H9 (cell line): ENCODE measurements around the gene MAD1L1. TPM values are rescaled to one million over a fixed set of nuclear protein-coding genes. Genes with fewer than 3 reads are reported as not detected.

Experiments
- DNase-seq: peaks from one replicate; pipeline ENCODE4 v3.0.0-alpha.2; 2017
- H2AFZ ChIP-seq: one replicate; pipeline ENCODE4 v1.6.1; 2013; ENCODE audit warnings: mild to moderate bottlenecking, low read length, control low read depth, moderate library complexity
- H2AK5ac ChIP-seq: 2 replicates; pipeline ENCODE4 v1.6.1; 2013; ENCODE audit warnings: low read length, control low read depth, mixed read lengths; ENCODE audit not compliant: insufficient read length
- H2BK120ac ChIP-seq: one replicate; pipeline ENCODE4 v1.6.1; 2013; ENCODE audit warnings: low read depth, mild to moderate bottlenecking, low read length, control low read depth, inconsistent platforms; ENCODE audit not compliant: poor library complexity, severe bottlenecking
- H2BK12ac ChIP-seq: 2 replicates; pipeline ENCODE4 v1.6.1; 2013; ENCODE audit warnings: low read length, control low read depth, mixed read lengths, low read depth; ENCODE audit not compliant: insufficient read length
- H2BK15ac ChIP-seq: 2 replicates; pipeline ENCODE4 v1.6.1; 2013; ENCODE audit warnings: low read depth, low read length, control low read depth
- H2BK20ac ChIP-seq: one replicate; pipeline ENCODE4 v1.6.1; 2013; ENCODE audit warnings: low read depth, mild to moderate bottlenecking, low read length, control low read depth, inconsistent platforms; ENCODE audit not compliant: poor library complexity, severe bottlenecking
- H2BK5ac ChIP-seq: 2 replicates; pipeline ENCODE4 v1.6.1; 2013; ENCODE audit warnings: low read length, control low read depth, mixed read lengths; ENCODE audit not compliant: insufficient read length
- H3K14ac ChIP-seq: 2 replicates; pipeline ENCODE4 v1.6.1; 2013; ENCODE audit warnings: low read length, control low read depth; ENCODE audit not compliant: insufficient read depth
- H3K18ac ChIP-seq: 2 replicates; pipeline ENCODE4 v1.6.1; 2013; ENCODE audit warnings: low read depth, mild to moderate bottlenecking, mixed read lengths, low read length, control low read depth; ENCODE audit not compliant: insufficient read length
- H3K23ac ChIP-seq: 2 replicates; pipeline ENCODE4 v1.6.1; 2013; ENCODE audit warnings: low read length, control low read depth, mixed read lengths, low read depth; ENCODE audit not compliant: insufficient read length
- H3K23me2 ChIP-seq: 2 replicates; pipeline ENCODE4 v1.6.1; 2013; ENCODE audit warnings: low read depth, mild to moderate bottlenecking, mixed read lengths, low read length, control low read depth; ENCODE audit not compliant: insufficient read length, poor library complexity, severe bottlenecking
- H3K27ac ChIP-seq: 2 replicates; pipeline ENCODE4 v1.5.1; 2013; ENCODE audit warnings: low read length, control low read depth, mixed read lengths, low read depth; ENCODE audit not compliant: insufficient read length
- H3K27me3 ChIP-seq: 2 replicates; pipeline ENCODE4 v1.6.1; 2013; ENCODE audit warnings: low read length, control low read depth, inconsistent platforms; ENCODE audit not compliant: insufficient read depth
- H3K4ac ChIP-seq: 2 replicates; pipeline ENCODE4 v1.6.1; 2013; ENCODE audit warnings: low read depth, mild to moderate bottlenecking, control low read depth, inconsistent platforms, low read length, moderate library complexity
- H3K4me1 ChIP-seq: 2 replicates; pipeline ENCODE4 v1.6.1; 2013; ENCODE audit warnings: low read length, control low read depth, inconsistent platforms; ENCODE audit not compliant: insufficient read depth
- H3K4me2 ChIP-seq: 2 replicates; pipeline ENCODE4 v1.6.1; 2013; ENCODE audit warnings: low read length, control low read depth, mixed read lengths; ENCODE audit not compliant: insufficient read length, insufficient read depth
- H3K56ac ChIP-seq: 2 replicates; pipeline ENCODE4 v1.6.1; 2013; ENCODE audit warnings: low read depth, mild to moderate bottlenecking, mixed read lengths, low read length, control low read depth; ENCODE audit not compliant: insufficient read length
- H3K79me1 ChIP-seq: 2 replicates; pipeline ENCODE4 v1.6.1; 2013; ENCODE audit warnings: low read depth, mild to moderate bottlenecking, moderate library complexity, low read length, control low read depth, inconsistent platforms; ENCODE audit not compliant: insufficient read depth, poor library complexity, severe bottlenecking
- H3K79me2 ChIP-seq: 2 replicates; pipeline ENCODE4 v1.6.1; 2013; ENCODE audit warnings: low read length, control low read depth, inconsistent platforms; ENCODE audit not compliant: insufficient read depth
- H3K9ac ChIP-seq: 2 replicates; pipeline ENCODE4 v1.6.1; 2013; ENCODE audit warnings: low read length, control low read depth, mixed read lengths; ENCODE audit not compliant: insufficient read length; ENCODE audit errors: extremely low read depth
- H3K9me3 ChIP-seq: one replicate; pipeline ENCODE4 v1.6.1; 2013; ENCODE audit warnings: low read depth, low read length, inconsistent platforms; ENCODE audit not compliant: control insufficient read depth
- H3T11ph ChIP-seq: one replicate; pipeline ENCODE4 v1.6.1; 2013; ENCODE audit warnings: mild to moderate bottlenecking, low read length, control low read depth, inconsistent platforms
- H4K20me1 ChIP-seq: one replicate; pipeline ENCODE4 v1.6.1; 2013; ENCODE audit not compliant: control insufficient read depth, insufficient read length, insufficient read depth
- H4K5ac ChIP-seq: 2 replicates; pipeline ENCODE4 v1.6.1; 2013; ENCODE audit warnings: low read depth, mild to moderate bottlenecking, mixed read lengths, low read length, control low read depth; ENCODE audit not compliant: insufficient read length
- H4K8ac ChIP-seq: replicated peaks from 2 replicates; pipeline ENCODE4 v1.6.1; 2013; ENCODE audit warnings: low read length, control low read depth, mixed read lengths, low read depth; ENCODE audit not compliant: insufficient read length
- H4K91ac ChIP-seq: 2 replicates; pipeline ENCODE4 v1.6.1; 2013; ENCODE audit warnings: low read depth, mild to moderate bottlenecking, moderate library complexity, mixed read lengths, low read length, control low read depth; ENCODE audit not compliant: insufficient read length
- H3K27ac Mint-ChIP-seq, 3 experiments: 2 replicates in 2 of 3; 3 replicates in 1 of 3; pipeline ENCODE4 v1.8.0; 2020 to 2021; ENCODE audit warnings: mixed read lengths in 3 of 3, mild to moderate bottlenecking in 1 of 3, moderate library complexity in 1 of 3
- H3K27me3 Mint-ChIP-seq: 2 replicates; pipeline ENCODE4 v1.8.0; 2021; ENCODE audit warnings: low read depth, mild to moderate bottlenecking, moderate library complexity, mixed read lengths
- H3K36me3 Mint-ChIP-seq, 3 experiments: 2 replicates in 2 of 3; 3 replicates in 1 of 3; pipeline ENCODE4 v1.8.0; 2020 to 2021; ENCODE audit warnings: low read depth in 3 of 3, mixed read lengths in 3 of 3; ENCODE audit not compliant: insufficient read depth in 1 of 3
- H3K4me1 Mint-ChIP-seq, 2 experiments: 2 replicates each; pipeline ENCODE4 v1.8.0; 2020; ENCODE audit warnings: mixed read lengths in 2 of 2
- H3K4me3 Mint-ChIP-seq, 2 experiments: 2 replicates in 1 of 2; 3 replicates in 1 of 2; pipeline ENCODE4 v1.8.0; 2020 to 2021; ENCODE audit warnings: mild to moderate bottlenecking in 2 of 2, mixed read lengths in 2 of 2, moderate library complexity in 1 of 2
- H3K9me3 Mint-ChIP-seq, 2 experiments: 2 replicates in 1 of 2; 3 replicates in 1 of 2; pipeline ENCODE4 v1.8.0; 2020; ENCODE audit warnings: mild to moderate bottlenecking in 2 of 2, mixed read lengths in 2 of 2, moderate library complexity in 1 of 2
- CTCF ChIP-seq: fragments of 200-600 bp; sonication (generic); conservative IDR thresholded peaks from 3 replicates; pipeline ENCODE4 v1.8.0; 2021; ENCODE audit warnings: antibody characterized with exemption, mild to moderate bottlenecking
- WGBS: extraction: QIAGEN DNeasy Blood & Tissue Kit; methylation state at CpG from one replicate; pipeline ENCODE4 v1.1.7; 2013; ENCODE audit warnings: missing lambda C conversion rate, low lambda C conversion rate, mixed read lengths; ENCODE audit not compliant: insufficient read length; ENCODE audit errors: extremely low coverage; 5-methylcytosine and 5-hydroxymethylcytosine counted together
- total RNA-seq: library from RNA; stranded (reverse); gene quantifications from 2 replicates; pipeline ENCODE4 v1.2.1, GENCODE V29; 2021

The MAD1L1 gene
- total RNA-seq, 1 experiment from 2014 or later, result 39.0 TPM

DNA sequence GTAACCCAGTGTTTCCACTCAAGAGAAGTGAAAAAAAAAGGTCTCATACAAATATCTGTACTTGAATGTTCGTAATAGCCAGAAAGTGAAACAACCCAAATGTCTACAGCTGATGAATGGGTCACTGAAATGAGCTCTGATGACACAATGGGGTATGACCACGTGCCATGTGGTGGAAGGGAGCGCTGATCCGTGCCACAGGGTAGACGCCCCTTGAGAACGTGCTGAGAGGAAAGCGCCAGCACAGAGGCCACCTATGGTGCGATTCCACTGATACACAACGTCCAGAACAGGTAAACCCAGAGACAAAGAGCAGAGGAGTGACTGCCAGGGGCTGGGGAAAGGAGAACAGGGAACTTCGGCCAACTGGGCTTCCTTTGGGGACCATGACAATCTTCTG, 50.3 kb downstream of the MAD1L1 start:
- TF ChIP-seq CTCF, result no peak
- no peaks in the 10 kb centered on the region for H3K4me1 ChIP-seq
- no peak overlapping the region for H4K8ac ChIP-seq
- no peak overlapping the region for H3T11ph ChIP-seq
- H2BK120ac ChIP-seq, result no peak overlapping the region
- no peak overlapping the region for H3K27ac ChIP-seq
- Mint-ChIP-seq H3K4me1 (no peaks in the 10 kb centered on the region), H3K9me3 (peaks cover 0 to 5% of the 10 kb centered on the region in 2 experiments; a peak in 1 of 5 replicates), H3K4me3 (no peak overlapping the region), H3K27me3 (no peaks in the 10 kb centered on the region), H3K27ac (peak overlapping the region in 1 of 3 experiments; percentile 32; a peak in 2 of 7 replicates), H3K36me3 (peaks cover 19 to 24% (median 23%) of the 10 kb centered on the region in 3 experiments; a peak in 6 of 7 replicates)
- DNase-seq, result peak; percentile 21
- H3K27me3 ChIP-seq, result no peaks in the 10 kb centered on the region
- no CpG with 5 or more reads among the region's 10 CpGs for WGBS
- no peak overlapping the region for H2BK5ac ChIP-seq
- no peak overlapping the region for H2AFZ ChIP-seq
- no peak overlapping the region for H3K4ac ChIP-seq
- H2BK15ac ChIP-seq, result no peak overlapping the region
- no peak overlapping the region for H3K9ac ChIP-seq
- no peak overlapping the region for H2BK12ac ChIP-seq
- H3K23me2 ChIP-seq, result no peaks in the 10 kb centered on the region
- no peak overlapping the region for H3K23ac ChIP-seq
- no peak overlapping the region for H3K18ac ChIP-seq
- no peak overlapping the region for H4K5ac ChIP-seq
- no peak overlapping the region for H3K4me2 ChIP-seq
- H3K79me1 ChIP-seq, result no peaks in the 10 kb centered on the region
- no peak overlapping the region for H2AK5ac ChIP-seq
- H2BK20ac ChIP-seq, result no peak overlapping the region
- H3K56ac ChIP-seq, result no peak overlapping the region
- no peak overlapping the region for H4K91ac ChIP-seq
- no peaks in the 10 kb centered on the region for H3K79me2 ChIP-seq
- H3K9me3 ChIP-seq, result no peaks in the 10 kb centered on the region
- H4K20me1 ChIP-seq, result no peaks in the 10 kb centered on the region
- H3K14ac ChIP-seq, result no peak overlapping the region
